MM.1S (cell line): ENCODE measurements around the gene MUC5B.

Source experiments
- DNase-seq: peaks from one replicate; pipeline ENCODE4 v3.0.0-alpha.2; 2015
- H2AFZ ChIP-seq: fragments of 300-600 bp; sonication (generic); 2 replicates; pipeline ENCODE4 v1.6.0; 2016; ENCODE audit warnings: antibody characterized with exemption, low read length
- H3F3A ChIP-seq: fragments of 300-600 bp; sonication (generic); 2 replicates; pipeline ENCODE4 v1.6.1; 2016; ENCODE audit warnings: mild to moderate bottlenecking, antibody characterized with exemption, low read length, moderate library complexity, mixed read lengths; ENCODE audit not compliant: insufficient read depth
- H3K27ac ChIP-seq: fragments of 300-600 bp; sonication (generic); 2 replicates; pipeline ENCODE4 v1.5.1; 2016; ENCODE audit warnings: mild to moderate bottlenecking, low read length
- H3K27me3 ChIP-seq: fragments of 300-600 bp; sonication (generic); replicated peaks from 2 replicates; pipeline ENCODE4 v1.6.0; 2016; ENCODE audit warnings: low read length; ENCODE audit not compliant: insufficient read depth
- H3K36me3 ChIP-seq: fragments of 300-600 bp; sonication (generic); replicated peaks from 2 replicates; pipeline ENCODE4 v1.6.1; 2016; ENCODE audit warnings: mild to moderate bottlenecking, low read length, mixed read lengths; ENCODE audit not compliant: insufficient read depth
- H3K4me1 ChIP-seq: fragments of 300-600 bp; sonication (generic); 2 replicates; pipeline ENCODE4 v1.6.1; 2016; ENCODE audit warnings: low read length, mixed read lengths
- H3K4me2 ChIP-seq: fragments of 300-600 bp; sonication (generic); 2 replicates; pipeline ENCODE4 v1.6.0; 2016; ENCODE audit warnings: low read depth, low read length
- H3K4me3 ChIP-seq: fragments of 300-600 bp; sonication (generic); 2 replicates; pipeline ENCODE4 v1.5.1; 2016; ENCODE audit warnings: low read length, mixed read lengths
- H3K79me2 ChIP-seq: fragments of 300-600 bp; sonication (generic); 2 replicates; pipeline ENCODE4 v1.6.1; 2016; ENCODE audit warnings: mixed run types, low read length, mixed read lengths
- H3K9ac ChIP-seq: fragments of 300-600 bp; sonication (generic); 2 replicates; pipeline ENCODE4 v1.6.1; 2016; ENCODE audit warnings: low read length, mixed read lengths
- H3K9me2 ChIP-seq: fragments of 300-600 bp; sonication (generic); replicated peaks from 2 replicates; pipeline ENCODE4 v1.6.1; 2016; ENCODE audit warnings: mild to moderate bottlenecking, low read length, mixed read lengths; ENCODE audit not compliant: insufficient read depth
- H3K9me3 ChIP-seq: fragments of 300-600 bp; sonication (generic); replicated peaks from 2 replicates; pipeline ENCODE4 v1.6.1; 2016; ENCODE audit warnings: mild to moderate bottlenecking, low read length, mixed read lengths; ENCODE audit not compliant: insufficient read depth
- H4K20me1 ChIP-seq: fragments of 300-600 bp; sonication (generic); 2 replicates; pipeline ENCODE4 v1.6.1; 2016; ENCODE audit warnings: mild to moderate bottlenecking, low read length, moderate library complexity, mixed read lengths; ENCODE audit not compliant: insufficient read depth
- CTCF ChIP-seq: fragments of 300-600 bp; sonication (generic); IDR thresholded peaks from 2 replicates; pipeline ENCODE4 v1.5.1; 2016; ENCODE audit warnings: antibody characterized with exemption, low read length, mixed read lengths
- EZH2 ChIP-seq: fragments of 300-600 bp; sonication (generic); optimal IDR thresholded peaks from 2 replicates; pipeline ENCODE3; 2017; ENCODE audit warnings: low read depth, mild to moderate bottlenecking, antibody characterized with exemption, low read length, mixed read lengths
- EZH2phosphoT487 ChIP-seq: fragments of 300-600 bp; sonication (generic); IDR thresholded peaks from 2 replicates; pipeline ENCODE4 v1.6.1; 2018; ENCODE audit warnings: antibody characterized with exemption, low read length

The MUC5B gene

GRCh38 chr11:1208144-1208393 is 14.8 kb upstream of the MUC5B start:
- Histone ChIP-seq H3K36me3 (no peaks in the 10 kb centered on the region), H3K79me2 (no peaks in the 10 kb centered on the region), H3K9me3 (no peaks in the 10 kb centered on the region), H4K20me1 (no peaks in the 10 kb centered on the region), H3K9ac (no peak overlapping the region), H3K4me2 (no peak overlapping the region), H3K27me3 (peaks cover 93% of the 10 kb centered on the region), H3K4me3 (no peak overlapping the region), H3F3A (no peaks in the 10 kb centered on the region), H3K9me2 (no peaks in the 10 kb centered on the region), H2AFZ (no peak overlapping the region), H3K4me1 (no peaks in the 10 kb centered on the region), H3K27ac (no peak overlapping the region)
- TF ChIP-seq EZH2 (no peak), EZH2phosphoT487 (no peak), CTCF (no peak)
- no peak for DNase-seq

- TF ChIP-seq EZH2 = no peak
- no peak for TF ChIP-seq EZH2phosphoT487
- TF ChIP-seq CTCF = no peak
- Histone ChIP-seq H3K4me3 (no peak overlapping the region), H3K27me3 (peaks cover 93% of the 10 kb centered on the region)
These were observed 14.2 kb upstream of the MUC5B start for GRCh38 chr11:1208394-1209261.

GRCh38 chr11:1209371-1210057 is 13.4 kb upstream of the MUC5B start:
- DNase-seq = no peak
- Histone ChIP-seq H3K9me3 (no peaks in the 10 kb centered on the region), H3K79me2 (no peaks in the 10 kb centered on the region), H3K27ac (no peak overlapping the region), H3K4me2 (no peak overlapping the region), H3K36me3 (no peaks in the 10 kb centered on the region), H2AFZ (no peak overlapping the region), H3K9ac (no peak overlapping the region), H3K4me1 (no peaks in the 10 kb centered on the region), H3K27me3 (peaks cover 93% of the 10 kb centered on the region), H3K4me3 (no peak overlapping the region), H4K20me1 (no peaks in the 10 kb centered on the region), H3F3A (no peaks in the 10 kb centered on the region), H3K9me2 (no peaks in the 10 kb centered on the region)
- TF ChIP-seq EZH2 (no peak), EZH2phosphoT487 (no peak), CTCF (no peak)

More at GRCh38 chr11:1208394-1209261, 14.2 kb upstream of the MUC5B start:
- no peak overlapping the region for H3K27ac ChIP-seq
- no peaks in the 10 kb centered on the region for H3K9me2 ChIP-seq
- H2AFZ ChIP-seq = no peak overlapping the region
- no peaks in the 10 kb centered on the region for H3K9me3 ChIP-seq
- H3K79me2 ChIP-seq = no peaks in the 10 kb centered on the region
- H4K20me1 ChIP-seq = no peaks in the 10 kb centered on the region
- DNase-seq = no peak
- H3K36me3 ChIP-seq = no peaks in the 10 kb centered on the region
- H3F3A ChIP-seq = no peaks in the 10 kb centered on the region
- no peak overlapping the region for H3K4me2 ChIP-seq
- H3K9ac ChIP-seq = no peak overlapping the region
- H3K4me1 ChIP-seq = no peaks in the 10 kb centered on the region
